Adrenal gland (tissue), 5 donors: ENCODE results near the gene MYLK.

Experiments
- POLR2A ChIP-seq, 2 donors: fragments of 450-650 bp; IDR thresholded peaks; one replicate each; pipeline ENCODE4 v1.6.1; 2017; ENCODE audit warnings: antibody characterized with exemption in 2 of 2, mild to moderate bottlenecking in 2 of 2, moderate library complexity in 1 of 2
- TF ChIP-seq, protein P1 (sequence below), 6 experiments: fragments of 450-650 bp in 4 of 6; fragments of 200-600 bp in 2 of 6; sonication (generic) in 1 of 6; IDR thresholded peaks; 1 replicate in 5 of 6; 2 replicates in 1 of 6; pipeline versions ENCODE4 v1.5.1 to v1.8.0; 2016 to 2021; ENCODE audit warnings: antibody characterized with exemption in 6 of 6, mild to moderate bottlenecking in 2 of 6, moderate library complexity in 1 of 6
- donor health status: DM: no; HTN: no; CAD: no.

DNA sequence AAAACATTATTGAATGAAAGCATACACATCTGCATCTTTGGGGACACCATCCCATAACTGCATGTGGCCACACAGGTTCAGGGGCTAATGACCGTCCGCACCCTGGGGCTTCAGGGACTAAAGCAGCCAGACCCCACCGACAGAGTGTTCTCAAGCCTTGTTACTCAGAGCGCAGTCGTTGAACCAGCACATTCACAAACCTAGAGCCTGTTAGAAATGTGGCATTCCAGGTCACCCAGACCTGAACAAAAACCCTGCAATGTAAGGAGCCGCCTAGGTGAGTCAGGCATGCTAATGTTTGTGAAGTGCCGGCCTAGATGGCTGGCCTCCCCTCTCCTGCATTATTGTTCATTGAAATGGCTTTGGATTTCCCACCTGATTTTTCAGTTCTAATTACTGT lies 247.0 kb downstream of the MYLK start:
- TF ChIP-seq, protein P1, sequence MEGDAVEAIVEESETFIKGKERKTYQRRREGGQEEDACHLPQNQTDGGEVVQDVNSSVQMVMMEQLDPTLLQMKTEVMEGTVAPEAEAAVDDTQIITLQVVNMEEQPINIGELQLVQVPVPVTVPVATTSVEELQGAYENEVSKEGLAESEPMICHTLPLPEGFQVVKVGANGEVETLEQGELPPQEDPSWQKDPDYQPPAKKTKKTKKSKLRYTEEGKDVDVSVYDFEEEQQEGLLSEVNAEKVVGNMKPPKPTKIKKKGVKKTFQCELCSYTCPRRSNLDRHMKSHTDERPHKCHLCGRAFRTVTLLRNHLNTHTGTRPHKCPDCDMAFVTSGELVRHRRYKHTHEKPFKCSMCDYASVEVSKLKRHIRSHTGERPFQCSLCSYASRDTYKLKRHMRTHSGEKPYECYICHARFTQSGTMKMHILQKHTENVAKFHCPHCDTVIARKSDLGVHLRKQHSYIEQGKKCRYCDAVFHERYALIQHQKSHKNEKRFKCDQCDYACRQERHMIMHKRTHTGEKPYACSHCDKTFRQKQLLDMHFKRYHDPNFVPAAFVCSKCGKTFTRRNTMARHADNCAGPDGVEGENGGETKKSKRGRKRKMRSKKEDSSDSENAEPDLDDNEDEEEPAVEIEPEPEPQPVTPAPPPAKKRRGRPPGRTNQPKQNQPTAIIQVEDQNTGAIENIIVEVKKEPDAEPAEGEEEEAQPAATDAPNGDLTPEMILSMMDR (IDR thresholded peaks at IDR 0.05), result no peak
- TF ChIP-seq POLR2A (IDR thresholded peaks at IDR 0.05), result no peak
